HepG2 (cell line): ENCODE data around the gene AFAP1. TPM values are rescaled to one million over a fixed set of nuclear protein-coding genes. Genes with fewer than 3 reads are reported as not detected.

ENCODE experiments used
- ATAC-seq: fragments of 200-7000 bp; cut with Tn5 transposase; 3 replicates; pipeline ENCODE4 v1.9.1; 2020; ENCODE audit warnings: mild to moderate bottlenecking, moderate library complexity
- BruUV-seq: library from RNA; stranded (reverse); fragments of 400-500 nt; replicated peaks from 2 replicates; lab custom pipeline; 2021; lab: Mats Ljungman, UMichigan
- CTCF ChIA-PET: fragments of 300-600 bp; formaldehyde crosslinking; extraction: SDS; loops from one replicate; lab custom pipeline; 2021; ENCODE audit warnings: low total read pairs, inconsistent platforms, low intra/inter-chr PET ratio; lab: Yijun Ruan, JAX
- POLR2A ChIA-PET: fragments of 350-600 bp; sonication (Branson Sonifier 250); formaldehyde crosslinking; loops from one replicate; lab custom pipeline; 2020; ENCODE audit warnings: antibody characterized with exemption, inconsistent platforms; lab: Yijun Ruan, JAX
- DNase-seq: peaks from one replicate; pipeline ENCODE4 v3.0.0-alpha.2; 2015; ENCODE audit warnings: low spot score
- FAIRE-seq: peaks from 3 replicates; lab custom pipeline; 2011; peaks lifted over from hg19 to GRCh38; lab: Jason Lieb, UNC
- H2AFZ ChIP-seq: one replicate; pipeline ENCODE4 v1.6.1; 2011; ENCODE audit warnings: low read length, inconsistent platforms
- H3K27ac ChIP-seq: fragments of 300-600 bp; 3 replicates; pipeline ENCODE4 v1.8.0; 2011; ENCODE audit warnings: mixed run types, mild to moderate bottlenecking, mixed read lengths, low read length, inconsistent platforms; ENCODE audit not compliant: insufficient read depth; ENCODE audit errors: extremely low read length
- H3K27me3 ChIP-seq, 2 experiments: fragments of 200-600 bp in 1 of 2; 2 replicates in 1 of 2; 3 replicates in 1 of 2; pipeline versions ENCODE4 v1.6.0 to v1.8.0; 2011; ENCODE audit warnings: low read length in 2 of 2, mild to moderate bottlenecking in 2 of 2, moderate library complexity in 2 of 2, inconsistent platforms in 1 of 2; ENCODE audit not compliant: insufficient read depth in 2 of 2, control insufficient read depth in 1 of 2
- H3K36me3 ChIP-seq, 2 experiments: fragments of 200-600 bp in 1 of 2; replicated peaks in 1 of 2; 2 replicates in 1 of 2; 3 replicates in 1 of 2; pipeline versions ENCODE4 v1.5.1 to v1.8.0; 2011; ENCODE audit warnings: low read length in 2 of 2, inconsistent platforms in 1 of 2; ENCODE audit not compliant: insufficient read depth in 2 of 2, control insufficient read depth in 1 of 2
- H3K4me1 ChIP-seq: 2 replicates; pipeline ENCODE4 v1.5.1; 2012; ENCODE audit warnings: low read length, inconsistent platforms; ENCODE audit not compliant: insufficient read depth
- H3K4me2 ChIP-seq: 2 replicates; pipeline ENCODE4 v1.6.0; 2011; ENCODE audit warnings: low read depth, low read length, inconsistent platforms
- H3K4me3 ChIP-seq, 3 experiments: fragments of 200-600 bp in 1 of 3; sonication (generic), shearing (Covaris generic) in 1 of 3; replicated peaks in 1 of 3; 2 replicates each; pipeline ENCODE4 v1.5.1; 2011 to 2016; ENCODE audit warnings: low read length in 3 of 3, inconsistent platforms in 2 of 3, low read depth in 2 of 3, mild to moderate bottlenecking in 2 of 3, control low read depth in 1 of 3, mixed read lengths in 1 of 3; ENCODE audit not compliant: insufficient read depth in 1 of 3
- H3K79me2 ChIP-seq: one replicate; pipeline ENCODE4 v1.6.1; 2011; ENCODE audit warnings: low read length, inconsistent platforms; ENCODE audit not compliant: insufficient read depth
- H3K9ac ChIP-seq: 2 replicates; pipeline ENCODE4 v1.6.0; 2011; ENCODE audit warnings: mild to moderate bottlenecking, low read depth, low read length, inconsistent platforms; ENCODE audit not compliant: insufficient read depth
- H3K9me3 ChIP-seq: 2 replicates; pipeline ENCODE4 v1.5.1; 2012; ENCODE audit warnings: mild to moderate bottlenecking, low read length
- H4K20me1 ChIP-seq: 2 replicates; pipeline ENCODE4 v1.6.0; 2011; ENCODE audit warnings: inconsistent platforms, mild to moderate bottlenecking, low read length, moderate library complexity; ENCODE audit not compliant: insufficient read depth
- BHLHE40 ChIP-seq: IDR thresholded peaks from 2 replicates; pipeline ENCODE4 v1.6.1; 2011; ENCODE audit warnings: low read length, improper control_type of control experiment
- GABPB1 ChIP-seq: IDR thresholded peaks from 2 replicates; pipeline ENCODE4 v1.6.1; 2016; ENCODE audit warnings: mild to moderate bottlenecking, missing genetic modification reagents, moderate library complexity, missing compliant biosample characterization
- HMGXB4 ChIP-seq, 2 experiments: sonication (generic) in 1 of 2; formaldehyde crosslinking in 1 of 2; IDR thresholded peaks; 2 replicates each; pipeline versions ENCODE4 v1.4.0 to v1.6.1; 2018 to 2020; ENCODE audit warnings: missing genetic modification reagents in 2 of 2, borderline replicate concordance in 1 of 2, low read depth in 1 of 2, mild to moderate bottlenecking in 1 of 2, missing biosample characterization in 1 of 2
- MAZ ChIP-seq, 2 experiments: sonication (generic) in 1 of 2; formaldehyde crosslinking in 1 of 2; IDR thresholded peaks; 2 replicates each; pipeline versions ENCODE4 v1.5.0 to v1.6.1; 2012 to 2020; ENCODE audit warnings: low read depth in 2 of 2, mild to moderate bottlenecking in 2 of 2, borderline replicate concordance in 1 of 2, improper control_type of control experiment in 1 of 2, low read length in 1 of 2, missing genetic modification reagents in 1 of 2, moderate library complexity in 1 of 2
- NCOA2 ChIP-seq: sonication (generic); formaldehyde crosslinking; IDR thresholded peaks from 2 replicates; pipeline ENCODE4 v1.8.0; 2022; ENCODE audit warnings: inconsistent platforms
- PBX3 ChIP-seq: sonication (generic); formaldehyde crosslinking; IDR thresholded peaks from 2 replicates; pipeline ENCODE4 v1.8.1; 2023; ENCODE audit warnings: missing genetic modification reagents, inconsistent platforms, borderline replicate concordance
- PRPF4 ChIP-seq: fragments of 200-400 bp; formaldehyde crosslinking; IDR thresholded peaks from 2 replicates; pipeline ENCODE4 v1.6.1; 2016; ENCODE audit warnings: low read length, low read depth; ENCODE audit not compliant: poor library complexity, severe bottlenecking
- RCOR2 ChIP-seq: IDR thresholded peaks from 2 replicates; pipeline ENCODE4 v1.6.1; 2016; ENCODE audit warnings: missing biosample characterization, missing genetic modification reagents
- SNRNP70 ChIP-seq: fragments of 200-400 bp; formaldehyde crosslinking; IDR thresholded peaks from 2 replicates; pipeline ENCODE4 v1.6.1; 2017; ENCODE audit warnings: mild to moderate bottlenecking, low read depth, low read length, moderate library complexity
- SRY ChIP-seq: sonication (generic); formaldehyde crosslinking; IDR thresholded peaks from 2 replicates; pipeline ENCODE4 v1.8.0; 2022; ENCODE audit warnings: mild to moderate bottlenecking, missing genetic modification reagents
- ZBTB42 ChIP-seq: sonication (generic); formaldehyde crosslinking; IDR thresholded peaks from 2 replicates; pipeline ENCODE4 v1.5.0; 2020; ENCODE audit warnings: mild to moderate bottlenecking, missing genetic modification reagents
- ZBTB7B ChIP-seq: sonication (generic); formaldehyde crosslinking; IDR thresholded peaks from 2 replicates; pipeline ENCODE4 v1.4.0; 2020; ENCODE audit warnings: missing genetic modification reagents
- ZFP36L2 ChIP-seq: sonication (generic); formaldehyde crosslinking; IDR thresholded peaks from 2 replicates; pipeline ENCODE4 v1.4.0; 2020; ENCODE audit warnings: missing genetic modification reagents
- ZMYM2 ChIP-seq: sonication (generic); formaldehyde crosslinking; IDR thresholded peaks from 2 replicates; pipeline ENCODE4 v1.8.0; 2022; ENCODE audit warnings: mild to moderate bottlenecking, missing genetic modification reagents
- ZNF24 ChIP-seq: fragments of 450-650 bp; IDR thresholded peaks from 2 replicates; pipeline ENCODE4 v1.6.1; 2017; ENCODE audit warnings: antibody characterized with exemption, mild to moderate bottlenecking
- ZNF292 ChIP-seq: sonication (generic); formaldehyde crosslinking; IDR thresholded peaks from 2 replicates; pipeline ENCODE4 v1.8.1; 2022; ENCODE audit warnings: mild to moderate bottlenecking, low read depth, missing genetic modification reagents, borderline replicate concordance
- ZNF317 ChIP-seq: sonication (generic); formaldehyde crosslinking; IDR thresholded peaks from 2 replicates; pipeline ENCODE4 v1.5.0; 2020; ENCODE audit warnings: mild to moderate bottlenecking, missing genetic modification reagents
- ZNF543 ChIP-seq: sonication (generic); formaldehyde crosslinking; IDR thresholded peaks from 2 replicates; pipeline ENCODE4 v1.4.0; 2020; ENCODE audit warnings: mild to moderate bottlenecking, missing genetic modification reagents
- ZNF570 ChIP-seq: sonication (generic); formaldehyde crosslinking; IDR thresholded peaks from 2 replicates; pipeline ENCODE4 v1.4.0; 2020; ENCODE audit warnings: mild to moderate bottlenecking, missing genetic modification reagents, borderline replicate concordance
- ZNF788 ChIP-seq: sonication (generic); formaldehyde crosslinking; IDR thresholded peaks from 2 replicates; pipeline ENCODE4 v1.5.0; 2020; ENCODE audit warnings: mild to moderate bottlenecking, missing genetic modification reagents, borderline replicate concordance
- WGBS: methylation state at CpG from one replicate; pipeline ENCODE4 v1.1.6; 2017; ENCODE audit warnings: low lambda C conversion rate; 5-methylcytosine and 5-hydroxymethylcytosine counted together
- in situ Hi-C: cut with HindIII; loops from 2 replicates; pipeline ENCODE4 v1.10.0; 2017; ENCODE audit warnings: low pct_unique_long_range_greater_than_20kb; ENCODE audit not compliant: extremely low pct_ligation_motif_present
- intact Hi-C: fragments of 100-400 bp; cut with micrococcal nuclease; formaldehyde crosslinking; loops from one replicate; pipeline ENCODE4 v1.10.0; 2022; ENCODE audit not compliant: unreplicated experiment
- polyA plus RNA-seq, 8 experiments: library from polyadenylated mRNA; depleted of rRNA in 3 of 8; stranded (reverse) in 7 of 8; unstranded in 1 of 8; fragments of >200 nt; fragmentation: Illumina TruSeq in 4 of 8; extraction: Trizol in 4 of 8; gene quantifications; 2 replicates each; pipeline versions ENCODE4 v1.2.1 to v1.2.3, GENCODE V29; 2011 to 2016; ENCODE audit warnings: low read depth in 4 of 8, missing spikeins in 1 of 8, mixed read lengths in 1 of 8; ENCODE audit not compliant: insufficient read depth in 1 of 8
- total RNA-seq, 5 experiments: library from RNA; depleted of rRNA; stranded (reverse); fragments of >200 nt; fragmentation: Illumina TruSeq; extraction: Trizol; gene quantifications; 2 replicates each; pipeline ENCODE4 v1.2.3, GENCODE V29; 2016; ENCODE audit warnings: low read depth in 1 of 5

The AFAP1 gene
- total and polyA plus RNA-seq, 2 of the 13 experiments (the other 11 are each of a cell fraction or from before 2014, with no cell fraction given): 2.5 TPM

- no peak overlapping the region for H3K4me3 ChIP-seq
- no peaks in the 10 kb centered on the region for H3K36me3 ChIP-seq
- POLR2A ChIA-PET: no interaction called here
- H3K27me3 ChIP-seq: no peaks in the 10 kb centered on the region
- no peaks in the 10 kb centered on the region for H3K9me3 ChIP-seq
- ATAC-seq: no peak
- FAIRE-seq: no peak
- peaks cover 3% of the 10 kb centered on the region; the same call in 1 of the 2 replicates for H4K20me1 ChIP-seq
- intact Hi-C loops (no loop called here), in situ Hi-C loops (no loop called here)
- no peak for DNase-seq
- H3K4me2 ChIP-seq: no peak overlapping the region
- TF ChIP-seq ZBTB42 (no peak), GABPB1 (CRISPR knock-in tag) (no peak), RCOR2 (no peak), PRPF4 (no peak), ZNF24 (no peak), NCOA2 (no peak), BHLHE40 (no peak), SRY (CRISPR knock-in tag) (no peak), ZNF788 (CRISPR knock-in tag) (no peak), ZNF543 (CRISPR knock-in tag) (no peak), ZFP36L2 (no peak), ZNF570 (CRISPR knock-in tag) (no peak), HMGXB4 (CRISPR knock-in tag; IDR thresholded peaks at IDR 0.05; ENCODE audit: borderline replicate concordance in 1 of 2, low read depth in 1 of 2) (no peak), MAZ (IDR thresholded peaks at IDR 0.05; ENCODE audit: borderline replicate concordance, low read depth, low read length) (no peak), MAZ (CRISPR knock-in tag; IDR thresholded peaks at IDR 0.05; ENCODE audit: low read depth) (no peak), ZMYM2 (CRISPR knock-in tag) (no peak), SNRNP70 (no peak), PBX3 (CRISPR knock-in tag) (no peak), ZNF292 (no peak), ZNF317 (CRISPR knock-in tag) (no peak), ZBTB7B (CRISPR knock-in tag) (no peak)
- no peak overlapping the region for H3K9ac ChIP-seq
- 95% methylated on average over 4 of the region's 4 CpGs for WGBS
- BruUV-seq: no TSS peak
- peaks cover 13% of the 10 kb centered on the region for H3K4me1 ChIP-seq
- H3K27ac ChIP-seq: no peak overlapping the region
- CTCF ChIA-PET: no interaction called here
- H3K79me2 ChIP-seq: no peaks in the 10 kb centered on the region
- no peak overlapping the region for H2AFZ ChIP-seq
These were observed 41.3 kb downstream of the AFAP1 start for GRCh38 chr4:7898385-7898784.
